ENCODE data around the gene GOLGB1. TPM values are rescaled to one million over a fixed set of nuclear protein-coding genes. Genes with fewer than 3 reads are reported as not detected.

GOLGB1 gene
- total and polyA plus RNA-seq, 2 donors (not counting 3 experiments of a cell fraction or from before 2014, with no cell fraction given), result 7.4 to 42.7 TPM

DNA sequence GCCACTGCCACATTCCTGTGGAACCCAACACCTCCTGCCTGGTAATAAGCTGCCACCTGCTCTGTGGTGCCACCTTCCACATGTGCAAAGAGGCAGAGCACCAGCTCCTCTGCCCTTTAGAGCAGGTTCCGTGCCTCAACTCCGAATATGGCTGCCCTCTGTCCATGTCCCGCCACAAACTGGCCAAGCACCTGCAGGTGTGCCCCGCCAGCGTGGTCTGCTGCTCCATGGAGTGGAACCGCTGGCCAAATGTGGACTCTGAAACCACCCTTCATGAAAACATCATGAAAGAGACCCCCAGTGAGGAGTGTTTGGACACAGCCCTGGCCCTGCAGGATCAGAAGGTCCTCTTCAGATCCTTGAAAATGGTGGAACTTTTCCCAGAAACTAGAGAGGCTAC is 128.1 kb downstream of the GOLGB1 start:
- no peak overlapping the region for H3K27ac ChIP-seq (ENCODE audit: insufficient read depth, low read depth, low read length)
- H3K9ac ChIP-seq (replicated peaks; ENCODE audit: extremely low read depth, insufficient read depth, low read length), result no peak overlapping the region
- no TSS peak for BruUV-seq (replicated peaks)
- no peaks in the 10 kb centered on the region for H3K9me3 ChIP-seq (replicated peaks; ENCODE audit: control insufficient read depth, insufficient read depth, low read length)
- no peaks in the 10 kb centered on the region for H3K27me3 ChIP-seq (ENCODE audit: control insufficient read depth in 2 of 2, insufficient read depth in 2 of 2, low read length in 2 of 2)
- H2AFZ ChIP-seq (ENCODE audit: low read depth, low read length), result no peak overlapping the region
- CTCF ChIA-PET, result no interaction called here
- H4K20me1 ChIP-seq (replicated peaks; ENCODE audit: control insufficient read depth, extremely low read depth, insufficient read depth, low read length), result no peaks in the 10 kb centered on the region
- POLR2A ChIA-PET, result no interaction called here
- no peak for DNase-seq (ENCODE audit: low read depth, low spot score)
- H3K36me3 ChIP-seq (ENCODE audit: control insufficient read depth in 2 of 2, extremely low read depth in 1 of 2, insufficient read depth in 2 of 2, low read length in 2 of 2), result no peaks in the 10 kb centered on the region
- intact Hi-C loops (cut with micrococcal nuclease), result no loop called here
- dilution Hi-C loops (cut with MboI; ENCODE audit: extremely low pct_ligation_motif_present, low sequenced_read_pairs), result no loop called here
- no peak overlapping the region for H3K4me3 ChIP-seq (replicated peaks in 1 of 3; ENCODE audit: insufficient read depth in 1 of 3, low read depth in 1 of 3, low read length in 3 of 3)
- no peak overlapping the region for H3K4me2 ChIP-seq (ENCODE audit: insufficient read depth, low read length)
- H3K79me2 ChIP-seq (ENCODE audit: control insufficient read depth, insufficient read depth, low read length), result no peaks in the 10 kb centered on the region
- TF ChIP-seq EZH2 (IDR thresholded peaks at IDR 0.05; ENCODE audit: borderline replicate concordance, low read depth, low read length, severe bottlenecking) (no peak), FOS (IDR thresholded peaks at IDR 0.05; ENCODE audit: borderline replicate concordance, insufficient read depth, low read length) (no peak), MAX (IDR thresholded peaks at IDR 0.05; ENCODE audit: insufficient read depth, insufficient read length) (no peak), MYC (IDR thresholded peaks at IDR 0.05; ENCODE audit: low read depth, low read length) (no peak), JUN (IDR thresholded peaks at IDR 0.05; ENCODE audit: borderline replicate concordance, insufficient read depth, insufficient read length, low read depth) (no peak), GATA2 (IDR thresholded peaks at IDR 0.05; ENCODE audit: insufficient read depth, insufficient read length, low read depth, low read length) (no peak), POLR2AphosphoS5 (IDR thresholded peaks at IDR 0.05; ENCODE audit: insufficient read depth, low read depth, low read length) (no peak)
- TF ChIP-seq, protein P1, sequence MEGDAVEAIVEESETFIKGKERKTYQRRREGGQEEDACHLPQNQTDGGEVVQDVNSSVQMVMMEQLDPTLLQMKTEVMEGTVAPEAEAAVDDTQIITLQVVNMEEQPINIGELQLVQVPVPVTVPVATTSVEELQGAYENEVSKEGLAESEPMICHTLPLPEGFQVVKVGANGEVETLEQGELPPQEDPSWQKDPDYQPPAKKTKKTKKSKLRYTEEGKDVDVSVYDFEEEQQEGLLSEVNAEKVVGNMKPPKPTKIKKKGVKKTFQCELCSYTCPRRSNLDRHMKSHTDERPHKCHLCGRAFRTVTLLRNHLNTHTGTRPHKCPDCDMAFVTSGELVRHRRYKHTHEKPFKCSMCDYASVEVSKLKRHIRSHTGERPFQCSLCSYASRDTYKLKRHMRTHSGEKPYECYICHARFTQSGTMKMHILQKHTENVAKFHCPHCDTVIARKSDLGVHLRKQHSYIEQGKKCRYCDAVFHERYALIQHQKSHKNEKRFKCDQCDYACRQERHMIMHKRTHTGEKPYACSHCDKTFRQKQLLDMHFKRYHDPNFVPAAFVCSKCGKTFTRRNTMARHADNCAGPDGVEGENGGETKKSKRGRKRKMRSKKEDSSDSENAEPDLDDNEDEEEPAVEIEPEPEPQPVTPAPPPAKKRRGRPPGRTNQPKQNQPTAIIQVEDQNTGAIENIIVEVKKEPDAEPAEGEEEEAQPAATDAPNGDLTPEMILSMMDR (IDR thresholded peaks at IDR 0.05; ENCODE audit: extremely low read depth in 1 of 2, insufficient read depth in 1 of 2, low read depth in 1 of 2, low read length in 2 of 2), result no peak
- no peaks in the 10 kb centered on the region for H3K4me1 ChIP-seq (ENCODE audit: control insufficient read depth, extremely low read depth, insufficient read depth, low read length)
- no peaks in the 10 kb centered on the region for H3K9me1 ChIP-seq (replicated peaks; ENCODE audit: control insufficient read depth, extremely low read depth, insufficient read depth, low read length)
- FAIRE-seq, result no peak
